Mesothelial cell of epicardium (in vitro differentiated cells): ENCODE data around the gene ZNF765. TPM values are rescaled to one million over a fixed set of nuclear protein-coding genes. Genes with fewer than 3 reads are reported as not detected.
"Not testable (repeated sequence)": the region's sequence is repeated elsewhere in the genome, so short reads cannot be mapped to it uniquely, and the experiment has no call there.

Experiments used
- DNase-seq, 2 experiments: peaks; one replicate each; pipeline ENCODE4 v3.0.0; 2021; ENCODE audit warnings: low spot score in 2 of 2; ENCODE audit not compliant: unreplicated experiment in 2 of 2
- H3K27ac Mint-ChIP-seq: 2 replicates; pipeline ENCODE4 v1.8.0; 2021; ENCODE audit warnings: mixed read lengths
- H3K27me3 Mint-ChIP-seq: 2 replicates; pipeline ENCODE4 v1.8.0; 2021; ENCODE audit warnings: low read depth, mixed read lengths
- H3K36me3 Mint-ChIP-seq: 2 replicates; pipeline ENCODE4 v1.8.0; 2021; ENCODE audit warnings: mixed read lengths
- H3K4me1 Mint-ChIP-seq: 2 replicates; pipeline ENCODE4 v1.8.0; 2021; ENCODE audit warnings: mixed read lengths
- H3K4me3 Mint-ChIP-seq: 2 replicates; pipeline ENCODE4 v1.8.0; 2021; ENCODE audit warnings: mild to moderate bottlenecking, moderate library complexity, mixed read lengths
- H3K9me3 Mint-ChIP-seq: 2 replicates; pipeline ENCODE4 v1.8.0; 2021; ENCODE audit warnings: mixed read lengths
- CTCF ChIP-seq: fragments of 200-600 bp; sonication (generic); IDR thresholded peaks from one replicate; pipeline ENCODE4 v1.5.0; 2021; ENCODE audit warnings: antibody characterized with exemption; ENCODE audit not compliant: unreplicated experiment
- total RNA-seq: library from RNA; stranded (reverse); gene quantifications from 3 replicates; pipeline ENCODE4 v1.2.1, GENCODE V29; 2021

ZNF765 gene
- total RNA-seq, 1 donor from 2014 or later: 17.7 TPM

GRCh38 chr19:53409505-53410204 is 14.7 kb downstream of the ZNF765 start:
- H3K27ac Mint-ChIP-seq: no peak overlapping the region

GRCh38 chr19:53420520-53421315 is 25.8 kb downstream of the ZNF765 start:
- H3K36me3 Mint-ChIP-seq, H3K27me3 Mint-ChIP-seq, DNase-seq, H3K4me3 Mint-ChIP-seq, H3K4me1 Mint-ChIP-seq: not testable (repeated sequence)
- Mint-ChIP-seq H3K27ac (peak overlapping the region; percentile 84), H3K9me3 (peaks cover 13% of the 10 kb centered on the region)

More at GRCh38 chr19:53409505-53410204, 14.7 kb downstream of the ZNF765 start:
- TF ChIP-seq CTCF: no peak
- Mint-ChIP-seq H3K9me3 (peaks cover 65% of the 10 kb centered on the region), H3K36me3 (peaks cover 80% of the 10 kb centered on the region), H3K4me3 (no peak overlapping the region), H3K27me3 (no peaks in the 10 kb centered on the region), H3K4me1 (no peaks in the 10 kb centered on the region)
- DNase-seq: no peak

- DNase-seq: no peak
- Mint-ChIP-seq H3K4me1 (peaks cover 9% of the 10 kb centered on the region), H3K4me3 (no peak overlapping the region), H3K27me3 (no peaks in the 10 kb centered on the region), H3K9me3 (peaks cover 6% of the 10 kb centered on the region), H3K36me3 (peaks cover 2% of the 10 kb centered on the region), H3K27ac (no peak overlapping the region)
- TF ChIP-seq CTCF: no peak
Observed at GRCh38 chr19:53422551-53422950, 27.6 kb downstream of the ZNF765 start.

- not testable (repeated sequence) for H3K9me3 Mint-ChIP-seq, H3K27ac Mint-ChIP-seq, H3K27me3 Mint-ChIP-seq, H3K4me1 Mint-ChIP-seq, H3K36me3 Mint-ChIP-seq, DNase-seq, H3K4me3 Mint-ChIP-seq
Observed at GRCh38 chr19:53423074-53423473, 28.1 kb downstream of the ZNF765 start.

GRCh38 chr19:53423680-53424079 is 28.7 kb downstream of the ZNF765 start:
- H3K4me1 Mint-ChIP-seq, H3K4me3 Mint-ChIP-seq, H3K36me3 Mint-ChIP-seq, H3K9me3 Mint-ChIP-seq, H3K27me3 Mint-ChIP-seq, H3K27ac Mint-ChIP-seq, DNase-seq: not testable (repeated sequence)

GRCh38 chr19:53424968-53425597 is 30.1 kb downstream of the ZNF765 start:
- no peaks in the 10 kb centered on the region for H3K27me3 Mint-ChIP-seq
- H3K36me3 Mint-ChIP-seq: peaks cover 4% of the 10 kb centered on the region

More at GRCh38 chr19:53424968-53425597, 30.1 kb downstream of the ZNF765 start:
- Mint-ChIP-seq H3K27ac (no peak overlapping the region), H3K9me3 (no peaks in the 10 kb centered on the region), H3K4me3 (no peak overlapping the region), H3K4me1 (peaks cover 9% of the 10 kb centered on the region)
- peak; percentile 64 to 76 for DNase-seq
- TF ChIP-seq CTCF: peak; percentile 78
